Activated B cell treated with CpG ODN at 0.5 μM for 24 hours (primary cell): ENCODE measurements around the gene CCL3. TPM values are rescaled to one million over a fixed set of nuclear protein-coding genes. Genes with fewer than 3 reads are reported as not detected.

Experiments used
- ATAC-seq: fragments of 200-7000 bp; cut with Tn5 transposase; one replicate; pipeline ENCODE4 v1.10.0; 2021; ENCODE audit warnings: low read depth, mild to moderate bottlenecking, moderate library complexity
- CTCF ChIA-PET: fragments of 350-600 bp; sonication (Branson Sonifier 250); formaldehyde crosslinking; loops from one replicate; lab custom pipeline; 2021; ENCODE audit warnings: antibody characterized with exemption; lab: Charles Lee
- POLR2A ChIA-PET: fragments of 350-600 bp; sonication (Branson Sonifier 250); formaldehyde crosslinking; loops from one replicate; lab custom pipeline; 2021; ENCODE audit warnings: antibody characterized with exemption; lab: Charles Lee
- DNase-seq: peaks from one replicate; pipeline ENCODE4 v3.0.0; 2022
- H3K27ac Mint-ChIP-seq: one replicate; pipeline ENCODE4 v1.8.0; 2020; ENCODE audit warnings: mixed read lengths
- H3K27me3 Mint-ChIP-seq: one replicate; pipeline ENCODE4 v1.8.0; 2021; ENCODE audit warnings: mixed read lengths
- H3K36me3 Mint-ChIP-seq: one replicate; pipeline ENCODE4 v1.8.0; 2021; ENCODE audit warnings: low read depth, mixed read lengths
- H3K4me1 Mint-ChIP-seq: one replicate; pipeline ENCODE4 v1.8.0; 2021; ENCODE audit warnings: mixed read lengths
- H3K4me3 Mint-ChIP-seq: one replicate; pipeline ENCODE4 v1.8.0; 2020; ENCODE audit warnings: mild to moderate bottlenecking, mixed read lengths
- H3K9me3 Mint-ChIP-seq: one replicate; pipeline ENCODE4 v1.8.0; 2020; ENCODE audit warnings: mixed read lengths
- CTCF ChIP-seq: fragments of 200-600 bp; IDR thresholded peaks from one replicate; pipeline ENCODE4 v1.8.0; 2022; ENCODE audit warnings: antibody characterized with exemption, mild to moderate bottlenecking
- intact Hi-C: fragments of 100-400 bp; cut with micrococcal nuclease; formaldehyde crosslinking; loops from one replicate; pipeline ENCODE4 v1.15.1; 2024
- total RNA-seq: library from RNA; stranded (reverse); gene quantifications from 2 replicates; pipeline ENCODE4 v1.2.3, GENCODE V29; 2022

CCL3 gene
- total RNA-seq, 1 donor from 2014 or later: 74.5 TPM

DNA sequence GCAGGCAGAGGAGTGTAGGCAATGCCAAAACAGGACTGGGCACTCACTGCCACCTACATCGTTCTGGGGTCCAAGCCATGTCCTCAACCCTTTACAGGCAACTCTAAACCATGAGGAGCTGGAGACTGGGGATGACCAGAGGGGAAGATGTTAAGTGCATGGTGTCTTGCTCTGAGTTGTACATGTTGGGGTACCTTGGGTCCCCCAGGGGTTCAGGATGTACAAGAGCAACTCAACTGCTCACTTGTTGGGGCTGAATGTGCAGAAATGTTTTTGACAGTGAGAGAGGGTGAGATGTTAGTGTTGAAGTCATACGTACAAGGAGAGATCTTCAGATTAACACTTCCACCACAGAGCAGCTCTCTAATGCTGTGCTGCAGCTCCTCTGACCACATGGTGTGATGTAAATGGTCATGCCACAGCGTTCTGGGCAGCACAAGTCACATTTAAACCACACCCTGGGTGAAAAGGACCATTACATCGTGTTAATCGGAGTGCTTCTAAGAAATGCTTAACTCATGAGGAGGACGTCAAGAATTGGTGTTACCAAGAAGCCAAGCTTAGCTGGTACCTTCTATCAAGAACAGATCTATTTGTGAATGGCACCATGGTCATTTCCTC lies 23.5 kb downstream of the CCL3 start:
- no peaks in the 10 kb centered on the region for H3K9me3 Mint-ChIP-seq
- CTCF ChIA-PET: interaction anchor here (2.2 kb wide), 1 partner anchor 82 kb away, joined by 5 read pairs; no protein-coding TSS in a partner anchor
- H3K27me3 Mint-ChIP-seq: peaks cover 3% of the 10 kb centered on the region
- ATAC-seq: no peak
- H3K36me3 Mint-ChIP-seq: no peaks in the 10 kb centered on the region
- POLR2A ChIA-PET: no interaction called here
- intact Hi-C loops: no loop called here
- no peak for DNase-seq
- H3K4me3 Mint-ChIP-seq: no peak overlapping the region
- TF ChIP-seq CTCF: no peak
- H3K4me1 Mint-ChIP-seq: peaks cover 5% of the 10 kb centered on the region
- no peak overlapping the region for H3K27ac Mint-ChIP-seq

- ATAC-seq (no peak), DNase-seq (no peak)
- Mint-ChIP-seq H3K4me1 (peaks cover 5% of the 10 kb centered on the region), H3K27ac (no peak within 1 kb of the TSS), H3K36me3 (no peaks in the 10 kb centered on the region), H3K4me3 (no peak within 1 kb of the TSS), H3K27me3 (peaks cover 3% of the 10 kb centered on the region), H3K9me3 (no peaks in the 10 kb centered on the region)
- ChIA-PET POLR2A (no interaction called here), CTCF (interaction anchor here (1.0 to 1.6 kb wide), 2 partner anchors 8 to 88 kb away, joined by 5 to 6 read pairs; no protein-coding TSS in a partner anchor)
- TF ChIP-seq CTCF: no peak
- intact Hi-C loops: no loop called here
Observed at GRCh38 chr17:36063786-36064541, 26.0 kb downstream of the CCL3 start, which contains the start of gene CCL18. CCL18 (plus strand) TSS chr17:36064272; CDS start chr17:36064343, 71 bp downstream.

- H3K4me3 Mint-ChIP-seq: no peak overlapping the region
- TF ChIP-seq CTCF: no peak
- peaks cover 5% of the 10 kb centered on the region for H3K4me1 Mint-ChIP-seq
- intact Hi-C loops: no loop called here
- ChIA-PET CTCF (no interaction called here), POLR2A (no interaction called here)
- H3K36me3 Mint-ChIP-seq: no peaks in the 10 kb centered on the region
- H3K9me3 Mint-ChIP-seq: no peaks in the 10 kb centered on the region
- no peak overlapping the region for H3K27ac Mint-ChIP-seq
- ATAC-seq (no peak), DNase-seq (no peak)
- H3K27me3 Mint-ChIP-seq: peaks cover 3% of the 10 kb centered on the region
Observed at GRCh38 chr17:36060816-36061215, 29.1 kb downstream of the CCL3 start.

GRCh38 chr17:36059406-36059805 lies 30.5 kb downstream of the CCL3 start:
- H3K4me3 Mint-ChIP-seq: no peak overlapping the region
- ChIA-PET CTCF (no interaction called here), POLR2A (no interaction called here)
- peaks cover 3% of the 10 kb centered on the region for H3K27me3 Mint-ChIP-seq
- ATAC-seq: no peak
- TF ChIP-seq CTCF: no peak
- H3K9me3 Mint-ChIP-seq: no peaks in the 10 kb centered on the region
- intact Hi-C loops: no loop called here
- H3K36me3 Mint-ChIP-seq: no peaks in the 10 kb centered on the region
- no peak for DNase-seq
- H3K27ac Mint-ChIP-seq: no peak overlapping the region
- H3K4me1 Mint-ChIP-seq: peaks cover 5% of the 10 kb centered on the region

- Mint-ChIP-seq H3K27me3 (peaks cover 3% of the 10 kb centered on the region), H3K4me3 (no peak overlapping the region), H3K4me1 (peaks cover 3% of the 10 kb centered on the region), H3K36me3 (no peaks in the 10 kb centered on the region), H3K27ac (no peak overlapping the region), H3K9me3 (no peaks in the 10 kb centered on the region)
- no peak for TF ChIP-seq CTCF
- no peak for DNase-seq
- no peak for ATAC-seq
- intact Hi-C loops: no loop called here
- POLR2A ChIA-PET: no interaction called here
- CTCF ChIA-PET: interaction anchor here (2.0 kb wide), 1 partner anchor 15 kb away, joined by 8 read pairs; no protein-coding TSS in a partner anchor
Observed at GRCh38 chr17:36057911-36058310, 32.0 kb downstream of the CCL3 start.
